HG03196 (cell line): Measurements from ENCODE around the gene SH3RF1.
A peak's percentile ranks its signal among the peaks of the same experiment; 100 is the strongest.
"Not testable (repeated sequence)": the region's sequence is repeated elsewhere in the genome, so short reads cannot be mapped to it uniquely, and the experiment has no call there.

Source experiments
- ATAC-seq: cut with Tn5 transposase; IDR thresholded peaks from one replicate; pipeline ENCODE4 v1.9.1; 2021; ENCODE audit not compliant: unreplicated experiment

Gene SH3RF1

GRCh38 chr4:169270810-169271691 is at the start of gene SH3RF1:
TSS of gene SH3RF1 (minus strand) at chr4:169270956. CDS start at chr4:169269212, 1,744 bp downstream.
- peak; percentile 55 for ATAC-seq

GRCh38 chr4:169315530-169316343 is 45.0 kb upstream of the SH3RF1 start:
- no peak for ATAC-seq

DNA sequence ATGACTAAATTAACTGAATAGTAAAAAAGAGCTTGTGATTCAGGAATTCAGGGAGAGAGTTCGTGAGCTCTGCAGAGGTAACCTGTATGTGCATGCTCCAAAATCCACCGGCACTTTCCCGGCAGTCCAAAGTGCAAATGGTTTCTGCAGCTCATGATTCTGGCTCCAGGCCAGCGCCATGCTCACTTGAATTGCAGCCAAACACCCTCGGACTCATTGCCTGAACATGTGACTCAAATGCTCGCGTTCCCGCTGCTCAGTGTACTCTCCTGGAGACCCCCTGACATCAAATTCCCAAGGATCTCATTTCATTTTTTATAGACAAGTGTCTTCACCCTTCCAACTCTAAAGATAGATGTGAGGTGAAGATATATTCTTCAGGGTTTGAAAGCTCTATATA is 44.1 kb upstream of the SH3RF1 start:
- ATAC-seq, result no peak

GRCh38 chr4:169313732-169314131 is 43.0 kb upstream of the SH3RF1 start:
- no peak for ATAC-seq

- ATAC-seq, result no peak
Observed at GRCh38 chr4:169312690-169313422, 42.1 kb upstream of the SH3RF1 start.

DNA sequence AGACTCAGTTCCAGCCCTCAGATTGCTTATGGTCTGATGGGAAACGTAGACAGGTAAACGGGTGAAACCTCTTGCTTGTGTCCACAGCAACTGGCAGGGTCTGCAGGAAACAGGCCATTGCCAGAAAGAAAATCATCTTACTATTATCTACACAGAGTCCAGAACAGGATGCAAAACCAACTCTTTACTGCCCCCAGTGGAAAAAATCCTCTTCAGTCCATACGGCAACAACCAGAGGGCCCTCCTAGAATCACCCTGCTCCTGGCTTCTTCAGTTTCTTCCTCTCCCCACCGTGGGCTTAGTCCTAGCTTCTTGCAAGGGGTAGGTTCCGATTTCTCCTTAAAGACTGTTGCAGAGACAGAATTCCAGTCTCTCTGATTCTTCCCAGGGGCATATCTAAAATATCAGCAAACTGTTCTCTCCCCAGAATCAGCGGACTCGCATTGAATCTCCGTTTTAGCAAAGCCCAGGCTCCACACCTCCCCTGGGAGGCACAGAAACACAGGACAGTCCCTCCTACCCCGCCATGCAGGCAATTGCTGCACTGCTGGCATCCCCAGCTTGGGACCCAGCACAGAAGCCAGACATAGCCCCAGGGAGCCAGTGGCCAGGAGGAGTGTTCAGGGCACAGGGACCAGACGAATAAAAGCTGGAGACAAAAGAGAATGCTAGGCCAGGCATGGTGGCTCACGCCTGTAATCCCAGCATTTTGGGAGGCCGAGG is 41.0 kb upstream of the SH3RF1 start:
- ATAC-seq, result no peak

DNA sequence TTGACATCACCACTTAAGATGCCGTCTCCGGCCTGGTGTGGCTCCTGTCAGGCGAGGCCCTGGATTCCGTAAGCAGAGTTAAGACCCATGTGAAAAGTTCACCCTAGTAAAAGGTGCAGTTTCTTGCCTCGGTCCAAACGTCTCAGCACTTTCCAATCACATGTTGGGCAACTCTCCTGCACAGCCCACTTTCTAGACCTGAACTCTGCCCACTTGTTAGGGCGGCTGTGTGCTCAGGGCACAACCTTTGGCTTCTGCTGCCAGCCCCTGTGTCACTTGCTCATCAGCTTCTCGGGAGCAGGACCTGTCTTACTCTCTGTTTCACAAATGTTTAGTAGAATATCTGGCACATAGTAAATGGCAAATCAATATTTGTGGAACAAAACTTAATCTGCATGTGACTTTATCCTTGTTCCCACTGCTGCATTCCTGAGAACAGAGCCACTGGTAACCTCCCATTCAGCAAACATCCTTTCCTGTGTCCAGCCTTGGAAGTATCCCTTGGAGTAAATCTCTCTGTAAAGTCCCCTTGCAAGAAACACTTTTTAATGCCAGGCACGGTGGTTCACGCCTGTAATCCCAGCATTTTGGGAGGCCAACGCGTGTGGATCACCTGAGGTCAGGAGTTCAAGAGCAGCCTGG is 38.7 kb upstream of the SH3RF1 start:
- ATAC-seq, result no peak

- no peak for ATAC-seq
Observed at GRCh38 chr4:169307576-169307975, 36.8 kb upstream of the SH3RF1 start.

- no peak for ATAC-seq
Observed at GRCh38 chr4:169305651-169306050, 34.9 kb upstream of the SH3RF1 start.

DNA sequence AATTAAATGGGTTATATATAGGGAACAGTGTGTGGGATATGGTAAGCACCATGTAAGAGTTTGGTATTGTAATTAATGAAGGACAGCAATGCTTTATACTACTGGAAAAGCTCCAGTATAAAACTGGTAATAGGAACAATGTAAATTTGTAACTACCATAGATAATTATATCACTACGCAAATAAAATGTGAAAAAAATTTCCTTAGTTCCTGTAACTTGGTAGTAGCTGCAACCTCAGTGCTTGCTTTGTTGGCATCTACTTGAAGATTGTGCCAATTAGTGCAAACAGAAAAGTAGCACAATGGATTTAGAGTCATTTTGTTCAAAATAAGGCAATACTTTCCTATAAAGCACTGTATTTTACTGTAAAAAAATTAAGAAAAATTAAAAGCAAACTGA is 34.4 kb upstream of the SH3RF1 start:
- no peak for ATAC-seq

DNA sequence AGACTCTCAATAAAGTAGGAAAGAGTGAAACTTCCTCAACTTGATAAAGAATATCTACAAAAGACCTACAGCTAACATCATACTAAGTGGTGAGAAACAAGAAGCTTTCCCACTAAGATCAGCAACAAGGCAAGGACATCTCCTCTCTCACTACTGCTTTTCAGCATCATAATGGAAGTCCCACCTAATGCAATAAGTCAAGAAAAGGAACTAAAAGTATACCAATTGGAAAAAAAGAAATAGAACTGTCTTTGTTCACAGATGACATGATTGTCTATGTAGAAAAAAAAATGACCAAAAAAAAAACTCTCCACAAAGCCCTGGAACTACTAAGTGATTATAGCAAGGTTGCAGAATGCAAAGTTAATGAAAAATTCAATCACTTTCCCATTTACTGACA is 25.1 kb upstream of the SH3RF1 start:
- ATAC-seq, result no peak

DNA sequence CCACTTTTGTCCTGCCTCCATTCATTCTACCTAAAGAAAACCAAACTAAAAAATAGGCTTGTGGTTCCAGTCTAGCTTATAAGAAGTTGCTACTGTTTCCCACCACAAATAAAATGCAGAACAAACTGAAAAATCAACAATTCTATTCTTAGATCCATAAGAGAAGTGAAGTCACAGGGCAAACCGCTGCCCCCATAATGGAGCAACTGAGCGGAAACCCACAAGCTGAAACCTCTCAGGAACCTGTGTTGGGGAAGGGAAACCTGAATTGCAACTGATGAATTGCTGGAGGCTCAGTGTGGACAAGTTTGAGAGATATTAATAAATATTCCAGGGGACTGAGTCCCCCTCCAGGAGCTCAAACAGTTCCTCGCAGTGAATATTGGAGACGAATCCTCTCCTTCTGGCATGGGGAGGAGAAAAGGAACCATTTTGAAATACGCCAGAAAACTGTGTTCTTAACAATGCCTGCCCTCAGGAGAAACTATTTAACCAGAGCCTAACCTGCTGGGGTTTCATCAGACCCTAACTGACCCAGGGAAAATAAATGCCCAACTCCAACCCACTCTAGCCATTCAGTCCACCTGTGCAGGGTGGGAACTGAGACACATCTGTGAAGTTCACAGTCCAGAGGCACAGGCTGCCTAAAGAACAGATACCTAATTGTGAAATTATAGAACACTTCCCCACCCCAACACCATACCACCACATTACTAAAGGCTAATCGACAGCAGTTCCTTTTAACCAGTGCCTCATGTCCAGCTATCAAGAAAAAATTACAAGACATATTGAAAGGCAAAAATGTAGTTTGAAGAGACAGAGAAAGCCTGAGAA is 22.8 kb upstream of the SH3RF1 start:
- ATAC-seq, result peak; percentile 90

DNA sequence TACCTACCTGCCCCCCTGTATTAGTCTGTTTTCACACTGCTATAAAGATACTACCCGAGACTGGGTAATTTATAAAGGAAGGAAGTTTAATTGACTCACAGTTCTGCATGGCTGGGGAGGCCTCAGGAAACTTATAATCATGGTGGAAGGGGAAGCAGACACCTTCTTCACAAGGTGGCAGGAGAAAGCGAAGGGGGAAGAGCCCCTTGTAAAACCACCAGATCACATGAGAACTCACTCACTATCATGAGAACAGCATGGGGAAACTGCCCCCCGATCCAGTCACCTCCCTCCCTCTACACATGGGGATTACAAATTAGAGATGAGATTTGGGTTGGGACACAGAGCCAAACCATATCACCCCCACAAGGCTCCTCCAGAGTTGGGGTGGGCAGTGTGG is 17.2 kb upstream of the SH3RF1 start:
- not testable (repeated sequence) for ATAC-seq

GRCh38 chr4:169286562-169287301 is 16.0 kb upstream of the SH3RF1 start:
- ATAC-seq, result no peak

DNA sequence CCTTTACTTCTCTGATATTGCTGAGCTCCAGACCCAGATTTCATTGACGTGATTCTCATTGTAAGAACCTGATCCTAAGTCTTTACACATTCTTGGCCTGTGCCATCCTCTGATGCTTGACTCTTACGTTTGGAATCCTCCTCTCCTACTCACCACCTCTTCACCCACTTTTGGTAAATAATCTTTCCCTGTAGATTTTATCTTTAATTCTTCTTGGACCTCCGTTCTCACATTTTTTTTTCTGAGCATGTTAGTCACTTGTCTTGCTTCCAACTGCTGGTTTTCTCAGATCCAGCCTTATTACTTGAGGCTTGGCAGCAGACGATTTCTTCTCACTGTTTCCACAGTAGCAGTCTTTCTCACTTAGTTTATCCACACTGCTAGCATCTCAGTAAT is 12.4 kb upstream of the SH3RF1 start:
- ATAC-seq, result no peak

- no peak for ATAC-seq
Observed at GRCh38 chr4:169282429-169283113, 11.8 kb upstream of the SH3RF1 start.

- no peak for ATAC-seq
Observed at GRCh38 chr4:169279108-169279507, 8.4 kb upstream of the SH3RF1 start.

- ATAC-seq, result no peak
Observed at GRCh38 chr4:169278624-169279023, 7.9 kb upstream of the SH3RF1 start.
